ENCODE data around the gene NR2F1-AS1.

The NR2F1-AS1 gene

GRCh38 chr5:93598091-93599000, 17.3 kb upstream of the NR2F1-AS1 start:
- no peak for TF ChIP-seq CTCF (IDR thresholded peaks at IDR 0.05; ENCODE audit: control insufficient read depth, extremely low read depth, insufficient read depth)

GRCh38 chr5:93596676-93597490, 15.9 kb upstream of the NR2F1-AS1 start:
- no peak for TF ChIP-seq CTCF (IDR thresholded peaks at IDR 0.05; ENCODE audit: control insufficient read depth, extremely low read depth, insufficient read depth)
- DNase-seq (ENCODE audit: low read depth): no peak
- H3K4me3 ChIP-seq (ENCODE audit: low read depth, low read length): no peak overlapping the region

More at GRCh38 chr5:93598091-93599000, 17.3 kb upstream of the NR2F1-AS1 start:
- DNase-seq (ENCODE audit: low read depth): no peak
- no peak overlapping the region for H3K4me3 ChIP-seq (ENCODE audit: low read depth, low read length)

- TF ChIP-seq CTCF (IDR thresholded peaks at IDR 0.05; ENCODE audit: control insufficient read depth, extremely low read depth, insufficient read depth): no peak
- H3K4me3 ChIP-seq (ENCODE audit: low read depth, low read length): no peak overlapping the region
- DNase-seq (ENCODE audit: low read depth): no peak
These were observed 15.3 kb upstream of the NR2F1-AS1 start for GRCh38 chr5:93596310-93596675.

- H3K4me3 ChIP-seq (ENCODE audit: low read depth, low read length): no peak overlapping the region
- no peak for DNase-seq (ENCODE audit: low read depth)
- no peak for TF ChIP-seq CTCF (IDR thresholded peaks at IDR 0.05; ENCODE audit: control insufficient read depth, extremely low read depth, insufficient read depth)
These were observed 14.6 kb upstream of the NR2F1-AS1 start for GRCh38 chr5:93595420-93596147.

- no peak overlapping the region for H3K4me3 ChIP-seq (ENCODE audit: low read depth, low read length)
- DNase-seq (ENCODE audit: low read depth): no peak
- TF ChIP-seq CTCF (IDR thresholded peaks at IDR 0.05; ENCODE audit: control insufficient read depth, extremely low read depth, insufficient read depth): no peak
These were observed 13.8 kb upstream of the NR2F1-AS1 start for GRCh38 chr5:93594591-93595419.
